GM15510 (cell line): ENCODE results near the gene BBS4.

Source experiments
- POLR2A ChIP-seq: IDR thresholded peaks from 3 replicates; pipeline ENCODE4 v1.6.1; 2011; ENCODE audit warnings: borderline replicate concordance; ENCODE audit not compliant: insufficient read length; ENCODE audit errors: extremely low read depth

The BBS4 gene

DNA sequence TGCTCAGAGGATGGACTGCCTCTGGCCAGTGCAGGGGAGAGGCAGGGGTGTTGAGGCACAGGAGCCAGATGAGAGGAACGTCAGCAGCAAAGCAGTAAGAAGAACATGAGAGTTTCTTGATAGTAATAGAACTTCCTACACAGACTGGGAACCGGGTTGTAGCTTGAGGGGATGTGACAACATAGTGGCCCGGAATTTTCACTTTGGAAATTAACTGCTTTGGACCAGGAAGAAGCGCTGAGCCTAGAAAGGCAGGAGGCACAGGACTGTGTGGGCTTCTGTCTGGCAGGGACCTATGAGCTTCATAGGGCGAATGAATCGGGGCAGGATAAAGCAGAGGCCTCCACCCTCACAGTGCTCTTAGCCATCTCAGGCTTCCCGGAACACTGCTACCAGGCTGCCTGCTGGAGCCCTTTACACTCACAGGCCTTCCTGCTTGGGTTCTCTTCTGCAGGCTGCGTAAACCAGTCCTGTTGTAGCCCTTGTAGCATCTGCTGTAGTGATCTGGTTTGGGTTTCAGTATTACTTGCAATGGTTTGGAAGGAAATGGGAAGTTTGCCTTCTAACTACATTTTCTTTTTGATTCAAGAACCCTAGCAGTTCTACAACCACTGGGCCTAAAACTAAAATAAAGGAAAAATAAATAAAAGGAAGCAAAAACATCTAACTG is 100.8 kb downstream of the BBS4 start:
- no peak for TF ChIP-seq POLR2A

DNA sequence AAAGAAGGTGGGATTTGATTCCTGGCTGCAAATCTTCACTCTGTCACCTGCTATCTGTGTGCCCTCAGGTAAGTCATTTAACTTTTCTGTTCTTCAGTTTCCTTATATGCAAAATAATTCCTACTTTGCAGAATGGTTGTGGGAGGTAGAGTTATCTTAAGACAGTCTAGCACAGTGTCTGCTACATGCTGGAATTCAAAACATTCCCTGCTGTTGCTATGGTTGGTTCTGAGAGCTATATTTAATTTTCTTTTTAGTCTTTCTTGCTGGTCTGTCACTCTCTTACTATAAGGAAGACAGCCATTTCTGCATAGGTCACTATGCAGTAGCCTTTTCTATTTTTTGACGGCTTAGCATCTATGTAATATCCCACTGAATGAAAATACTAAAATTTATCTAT is 101.5 kb downstream of the BBS4 start:
- no peak for TF ChIP-seq POLR2A
